Bronchial epithelial cell (primary cell): Measurements from ENCODE around the gene SPATA18. TPM values are rescaled to one million over a fixed set of nuclear protein-coding genes. Genes with fewer than 3 reads are reported as not detected.

Experiments
- DNase-seq: peaks from one replicate; pipeline ENCODE4 v3.0.0-alpha.2; 2010; ENCODE audit warnings: low read depth
- FAIRE-seq: peaks from 2 replicates; lab custom pipeline; 2011; peaks lifted over from hg19 to GRCh38; lab: Jason Lieb, UNC
- H3K27me3 ChIP-seq: 2 replicates; pipeline ENCODE4 v1.5.1; 2011; ENCODE audit warnings: low read length; ENCODE audit not compliant: control insufficient read depth, insufficient read depth
- H3K36me3 ChIP-seq: 2 replicates; pipeline ENCODE4 v1.5.1; 2011; ENCODE audit warnings: low read length; ENCODE audit not compliant: control insufficient read depth, insufficient read depth
- H3K4me3 ChIP-seq: 2 replicates; pipeline ENCODE4 v1.5.1; 2011; ENCODE audit warnings: mild to moderate bottlenecking, low read depth, low read length, control low read depth
- total RNA-seq: library from RNA; depleted of rRNA; stranded (reverse); fragments of >200 nt; gene quantifications from 2 replicates; pipeline ENCODE4 v1.2.1, GENCODE V29; 2014
- TF ChIP-seq, protein P1 (sequence below): IDR thresholded peaks from 2 replicates; pipeline ENCODE4 v1.5.1; 2011; ENCODE audit warnings: mild to moderate bottlenecking, moderate library complexity, low read length, control low read depth, inconsistent platforms; ENCODE audit not compliant: insufficient read depth, severe bottlenecking

The SPATA18 gene
- total RNA-seq, 1 donor from 2014 or later, result 11.8 TPM

DNA sequence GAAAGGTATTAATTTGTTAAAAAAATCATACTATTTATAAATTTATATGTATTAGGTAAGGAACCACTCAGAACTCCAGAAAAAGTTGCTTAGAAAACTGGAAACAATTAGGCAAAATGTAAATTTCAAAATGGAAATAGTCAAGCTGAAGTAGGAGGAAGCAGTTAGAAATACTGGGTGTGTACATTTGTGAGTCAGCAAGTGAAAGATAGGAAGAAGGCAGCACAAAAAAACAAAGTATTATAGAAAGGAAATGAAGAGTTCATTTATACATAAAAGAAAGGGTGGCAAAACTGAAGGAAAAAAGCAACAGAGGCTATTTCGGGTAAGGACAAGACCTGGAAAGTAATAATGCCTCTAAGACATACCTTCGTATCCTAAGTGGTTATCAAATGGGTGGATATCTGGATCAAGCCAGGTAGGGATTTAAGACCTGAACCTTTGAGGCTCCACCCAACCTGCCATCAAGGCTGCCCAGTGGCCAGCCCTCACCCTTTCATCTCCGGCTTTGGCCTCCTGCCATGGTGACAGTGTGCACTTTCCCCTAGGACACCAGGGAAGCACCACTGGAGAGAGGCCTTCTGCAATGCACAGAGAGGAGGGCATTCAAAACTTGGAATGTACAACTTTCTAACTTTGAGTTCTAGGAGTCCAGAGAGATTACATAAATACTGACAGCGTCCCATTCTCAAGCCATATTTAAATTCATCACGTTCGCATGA is 31.0 kb upstream of the SPATA18 start, which contains the start of gene LRRC66:
LRRC66 (minus strand) TSS at position 428 of the 722 bp plus-strand sequence. CDS start 2,750 bp downstream, outside the sequence.
- Histone ChIP-seq H3K27me3 (no peaks in the 10 kb centered on the region), H3K36me3 (no peaks in the 10 kb centered on the region), H3K4me3 (no peak within 1 kb of the TSS)
- DNase-seq (peak; percentile 33), FAIRE-seq (no peak)
- TF ChIP-seq, protein P1, sequence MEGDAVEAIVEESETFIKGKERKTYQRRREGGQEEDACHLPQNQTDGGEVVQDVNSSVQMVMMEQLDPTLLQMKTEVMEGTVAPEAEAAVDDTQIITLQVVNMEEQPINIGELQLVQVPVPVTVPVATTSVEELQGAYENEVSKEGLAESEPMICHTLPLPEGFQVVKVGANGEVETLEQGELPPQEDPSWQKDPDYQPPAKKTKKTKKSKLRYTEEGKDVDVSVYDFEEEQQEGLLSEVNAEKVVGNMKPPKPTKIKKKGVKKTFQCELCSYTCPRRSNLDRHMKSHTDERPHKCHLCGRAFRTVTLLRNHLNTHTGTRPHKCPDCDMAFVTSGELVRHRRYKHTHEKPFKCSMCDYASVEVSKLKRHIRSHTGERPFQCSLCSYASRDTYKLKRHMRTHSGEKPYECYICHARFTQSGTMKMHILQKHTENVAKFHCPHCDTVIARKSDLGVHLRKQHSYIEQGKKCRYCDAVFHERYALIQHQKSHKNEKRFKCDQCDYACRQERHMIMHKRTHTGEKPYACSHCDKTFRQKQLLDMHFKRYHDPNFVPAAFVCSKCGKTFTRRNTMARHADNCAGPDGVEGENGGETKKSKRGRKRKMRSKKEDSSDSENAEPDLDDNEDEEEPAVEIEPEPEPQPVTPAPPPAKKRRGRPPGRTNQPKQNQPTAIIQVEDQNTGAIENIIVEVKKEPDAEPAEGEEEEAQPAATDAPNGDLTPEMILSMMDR, result no peak

DNA sequence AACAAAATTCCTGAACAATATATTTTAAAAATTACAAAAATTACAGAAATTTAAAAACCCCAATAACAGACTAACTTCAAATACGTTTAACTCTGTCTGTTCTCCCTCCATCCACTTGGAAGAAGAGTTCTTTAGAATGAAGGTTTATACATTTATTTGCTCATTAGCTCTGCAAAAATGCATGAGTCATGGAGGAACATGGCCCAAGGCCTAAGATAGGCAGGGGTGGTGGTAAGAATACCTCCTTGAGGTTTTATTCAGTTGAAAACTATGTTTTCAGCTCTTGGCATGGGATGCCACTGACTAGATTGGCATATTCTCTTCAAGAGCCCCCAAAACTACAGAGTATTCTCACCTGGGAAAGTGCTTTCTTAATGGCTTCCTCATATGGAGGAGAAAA is 22.1 kb upstream of the SPATA18 start:
- Histone ChIP-seq H3K36me3 (no peaks in the 10 kb centered on the region), H3K4me3 (no peak overlapping the region), H3K27me3 (no peaks in the 10 kb centered on the region)
- FAIRE-seq, result no peak
- TF ChIP-seq, protein P1, result no peak
- DNase-seq, result peak; percentile 76

GRCh38 chr4:52032005-52032404 is 19.1 kb upstream of the SPATA18 start:
- Histone ChIP-seq H3K4me3 (no peak overlapping the region), H3K36me3 (no peaks in the 10 kb centered on the region), H3K27me3 (no peaks in the 10 kb centered on the region)
- FAIRE-seq, result no peak
- DNase-seq, result no peak
- TF ChIP-seq, protein P1, result no peak

GRCh38 chr4:52035190-52035589 is 15.9 kb upstream of the SPATA18 start:
- H3K27me3 ChIP-seq, result no peaks in the 10 kb centered on the region
- TF ChIP-seq, protein P1, result no peak
- H3K4me3 ChIP-seq, result no peak overlapping the region
- no peaks in the 10 kb centered on the region for H3K36me3 ChIP-seq
- no peak for DNase-seq
- no peak for FAIRE-seq

GRCh38 chr4:52036886-52037530 is 14.1 kb upstream of the SPATA18 start:
- DNase-seq (no peak), FAIRE-seq (no peak)
- no peaks in the 10 kb centered on the region for H3K36me3 ChIP-seq
- no peak overlapping the region for H3K4me3 ChIP-seq
- TF ChIP-seq, protein P1, result no peak
- peaks cover 4% of the 10 kb centered on the region for H3K27me3 ChIP-seq
